A549 (cell line): ENCODE measurements around the gene CEBPG.

Source experiments
- CEBPB ChIP-seq, 2 experiments: fragments of >200 bp in 1 of 2; sonication (Bioruptor Twin) in 1 of 2; formaldehyde crosslinking in 1 of 2; IDR thresholded peaks; 2 replicates each; pipeline ENCODE4 v1.6.1; 2012 to 2016
- EP300 ChIP-seq, 2 experiments: fragments of >200 bp; sonication (Bioruptor Twin); formaldehyde crosslinking; IDR thresholded peaks; 2 replicates in 1 of 2; 3 replicates in 1 of 2; pipeline ENCODE4 v1.6.1; 2016 to 2017
- ESRRA ChIP-seq: fragments of 150-350 bp; IDR thresholded peaks from 2 replicates; pipeline ENCODE4 v1.6.1; 2014; ENCODE audit warnings: mild to moderate bottlenecking, low read length, borderline replicate concordance
- GATA3 ChIP-seq: IDR thresholded peaks from 2 replicates; pipeline ENCODE4 v1.6.1; 2012; ENCODE audit warnings: borderline replicate concordance
- HEYL ChIP-seq: fragments of 250-450 bp; sonication (Bioruptor Pico); IDR thresholded peaks from 2 replicates; pipeline ENCODE4 v1.8.0; 2021; ENCODE audit warnings: mild to moderate bottlenecking, moderate library complexity
- JUN ChIP-seq, 2 experiments: fragments of >200 bp; sonication (Bioruptor Twin); formaldehyde crosslinking; IDR thresholded peaks; 2 replicates in 1 of 2; 3 replicates in 1 of 2; pipeline ENCODE4 v1.6.1; 2016 to 2017
- MAZ ChIP-seq: fragments of 150-350 bp; IDR thresholded peaks from 2 replicates; pipeline ENCODE4 v1.6.1; 2014; ENCODE audit warnings: antibody characterized with exemption, low read depth, low read length, borderline replicate concordance
- NR3C1 ChIP-seq: fragments of >200 bp; sonication (Bioruptor Twin); formaldehyde crosslinking; IDR thresholded peaks from 3 replicates; pipeline ENCODE4 v1.6.1; 2017
- POLR2A ChIP-seq: IDR thresholded peaks from 2 replicates; pipeline ENCODE4 v1.6.1; 2012; ENCODE audit warnings: mild to moderate bottlenecking, low read length
- RFX5 ChIP-seq: fragments of 450-650 bp; IDR thresholded peaks from 2 replicates; pipeline ENCODE4 v1.7.1; 2014; ENCODE audit warnings: antibody characterized with exemption, mild to moderate bottlenecking, moderate library complexity
- SMC3 ChIP-seq: fragments of >200 bp; sonication (Bioruptor Twin); formaldehyde crosslinking; IDR thresholded peaks from 3 replicates; pipeline ENCODE4 v1.6.1; 2018; ENCODE audit warnings: inconsistent platforms
- ZFP36 ChIP-seq: fragments of 450-650 bp; IDR thresholded peaks from 2 replicates; pipeline ENCODE4 v1.6.1; 2014; ENCODE audit warnings: borderline replicate concordance; ENCODE audit not compliant: partially characterized antibody
- TF ChIP-seq, protein P1 (sequence below): fragments of >200 bp; sonication (Bioruptor Twin); formaldehyde crosslinking; IDR thresholded peaks from 3 replicates; pipeline ENCODE4 v1.5.1; 2016
- TF ChIP-seq, protein P2 (sequence below): fragments of 200-600 bp; sonication (generic); IDR thresholded peaks from 2 replicates; pipeline ENCODE4 v1.6.1; 2016; ENCODE audit warnings: antibody characterized with exemption, mild to moderate bottlenecking, moderate library complexity

DNA sequence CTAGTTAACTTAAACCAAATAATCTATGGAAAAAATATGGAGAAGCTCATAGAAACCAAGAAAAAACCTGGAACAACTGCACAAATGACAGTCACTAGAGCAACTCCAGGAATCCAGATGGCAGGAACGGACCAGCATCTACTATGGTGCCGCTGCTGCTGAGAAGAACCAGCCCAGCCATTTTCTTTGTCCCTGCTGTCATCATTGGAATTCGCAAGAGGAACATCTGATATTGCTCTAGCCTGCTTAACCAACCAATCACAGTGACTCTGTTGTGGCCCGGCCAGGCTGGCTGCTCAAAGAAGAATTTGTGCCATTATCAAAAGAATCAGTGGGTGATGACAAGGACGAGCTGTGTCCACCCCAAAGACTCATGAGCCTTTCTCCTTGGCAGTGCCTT is 38.1 kb upstream of the CEBPG start:
- TF ChIP-seq, protein P1, sequence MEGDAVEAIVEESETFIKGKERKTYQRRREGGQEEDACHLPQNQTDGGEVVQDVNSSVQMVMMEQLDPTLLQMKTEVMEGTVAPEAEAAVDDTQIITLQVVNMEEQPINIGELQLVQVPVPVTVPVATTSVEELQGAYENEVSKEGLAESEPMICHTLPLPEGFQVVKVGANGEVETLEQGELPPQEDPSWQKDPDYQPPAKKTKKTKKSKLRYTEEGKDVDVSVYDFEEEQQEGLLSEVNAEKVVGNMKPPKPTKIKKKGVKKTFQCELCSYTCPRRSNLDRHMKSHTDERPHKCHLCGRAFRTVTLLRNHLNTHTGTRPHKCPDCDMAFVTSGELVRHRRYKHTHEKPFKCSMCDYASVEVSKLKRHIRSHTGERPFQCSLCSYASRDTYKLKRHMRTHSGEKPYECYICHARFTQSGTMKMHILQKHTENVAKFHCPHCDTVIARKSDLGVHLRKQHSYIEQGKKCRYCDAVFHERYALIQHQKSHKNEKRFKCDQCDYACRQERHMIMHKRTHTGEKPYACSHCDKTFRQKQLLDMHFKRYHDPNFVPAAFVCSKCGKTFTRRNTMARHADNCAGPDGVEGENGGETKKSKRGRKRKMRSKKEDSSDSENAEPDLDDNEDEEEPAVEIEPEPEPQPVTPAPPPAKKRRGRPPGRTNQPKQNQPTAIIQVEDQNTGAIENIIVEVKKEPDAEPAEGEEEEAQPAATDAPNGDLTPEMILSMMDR, result no peak
- TF ChIP-seq POLR2A, result no peak
- TF ChIP-seq HEYL (CRISPR knock-in tag), result no peak
- no peak for TF ChIP-seq JUN (IDR thresholded peaks at IDR 0.05)
- no peak for TF ChIP-seq EP300 (IDR thresholded peaks at IDR 0.05)
- no peak for TF ChIP-seq MAZ
- TF ChIP-seq, protein P2, sequence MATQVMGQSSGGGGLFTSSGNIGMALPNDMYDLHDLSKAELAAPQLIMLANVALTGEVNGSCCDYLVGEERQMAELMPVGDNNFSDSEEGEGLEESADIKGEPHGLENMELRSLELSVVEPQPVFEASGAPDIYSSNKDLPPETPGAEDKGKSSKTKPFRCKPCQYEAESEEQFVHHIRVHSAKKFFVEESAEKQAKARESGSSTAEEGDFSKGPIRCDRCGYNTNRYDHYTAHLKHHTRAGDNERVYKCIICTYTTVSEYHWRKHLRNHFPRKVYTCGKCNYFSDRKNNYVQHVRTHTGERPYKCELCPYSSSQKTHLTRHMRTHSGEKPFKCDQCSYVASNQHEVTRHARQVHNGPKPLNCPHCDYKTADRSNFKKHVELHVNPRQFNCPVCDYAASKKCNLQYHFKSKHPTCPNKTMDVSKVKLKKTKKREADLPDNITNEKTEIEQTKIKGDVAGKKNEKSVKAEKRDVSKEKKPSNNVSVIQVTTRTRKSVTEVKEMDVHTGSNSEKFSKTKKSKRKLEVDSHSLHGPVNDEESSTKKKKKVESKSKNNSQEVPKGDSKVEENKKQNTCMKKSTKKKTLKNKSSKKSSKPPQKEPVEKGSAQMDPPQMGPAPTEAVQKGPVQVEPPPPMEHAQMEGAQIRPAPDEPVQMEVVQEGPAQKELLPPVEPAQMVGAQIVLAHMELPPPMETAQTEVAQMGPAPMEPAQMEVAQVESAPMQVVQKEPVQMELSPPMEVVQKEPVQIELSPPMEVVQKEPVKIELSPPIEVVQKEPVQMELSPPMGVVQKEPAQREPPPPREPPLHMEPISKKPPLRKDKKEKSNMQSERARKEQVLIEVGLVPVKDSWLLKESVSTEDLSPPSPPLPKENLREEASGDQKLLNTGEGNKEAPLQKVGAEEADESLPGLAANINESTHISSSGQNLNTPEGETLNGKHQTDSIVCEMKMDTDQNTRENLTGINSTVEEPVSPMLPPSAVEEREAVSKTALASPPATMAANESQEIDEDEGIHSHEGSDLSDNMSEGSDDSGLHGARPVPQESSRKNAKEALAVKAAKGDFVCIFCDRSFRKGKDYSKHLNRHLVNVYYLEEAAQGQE, result no peak
- TF ChIP-seq CEBPB (IDR thresholded peaks at IDR 0.05), result no peak
- TF ChIP-seq NR3C1, result no peak
- TF ChIP-seq RFX5, result no peak
- TF ChIP-seq ESRRA, result no peak
- no peak for TF ChIP-seq GATA3
- TF ChIP-seq ZFP36, result no peak
- no peak for TF ChIP-seq SMC3
